HG02938 (cell line): ENCODE measurements around the gene ADAMTSL5.
"Not testable (repeated sequence)": the region's sequence is repeated elsewhere in the genome, so short reads cannot be mapped to it uniquely, and the experiment has no call there.

Source experiments
- ATAC-seq: cut with Tn5 transposase; IDR thresholded peaks from one replicate; pipeline ENCODE4 v1.9.1; 2021; ENCODE audit warnings: mild to moderate bottlenecking, moderate library complexity; ENCODE audit not compliant: unreplicated experiment

The ADAMTSL5 gene

GRCh38 chr19:1482361-1483130, 30.3 kb downstream of the ADAMTSL5 start:
- no peak for ATAC-seq

DNA sequence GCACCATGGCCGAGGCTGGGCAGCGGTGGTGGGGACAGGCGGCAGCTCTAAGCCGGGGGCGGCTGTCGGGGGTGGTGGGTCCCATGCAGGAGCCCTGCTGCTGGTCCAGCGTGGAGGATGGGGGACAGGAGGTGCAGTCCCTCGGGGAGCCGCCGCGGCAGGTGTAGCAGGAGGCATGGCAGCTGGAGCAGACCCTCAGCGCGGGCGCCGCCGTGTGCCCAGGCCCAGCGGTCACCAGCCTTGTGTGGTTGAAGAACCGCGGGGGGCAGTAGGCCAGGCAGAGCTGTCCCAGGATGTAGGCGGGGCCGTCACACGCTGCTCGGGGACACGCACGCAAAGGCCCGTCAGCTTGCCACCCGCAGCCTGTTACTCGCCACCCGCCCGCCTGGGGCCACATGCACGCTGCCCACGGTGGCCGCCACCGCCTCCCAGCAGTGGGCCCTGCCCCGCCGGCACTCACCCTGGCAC, 30.9 kb downstream of the ADAMTSL5 start:
- ATAC-seq = no peak

DNA sequence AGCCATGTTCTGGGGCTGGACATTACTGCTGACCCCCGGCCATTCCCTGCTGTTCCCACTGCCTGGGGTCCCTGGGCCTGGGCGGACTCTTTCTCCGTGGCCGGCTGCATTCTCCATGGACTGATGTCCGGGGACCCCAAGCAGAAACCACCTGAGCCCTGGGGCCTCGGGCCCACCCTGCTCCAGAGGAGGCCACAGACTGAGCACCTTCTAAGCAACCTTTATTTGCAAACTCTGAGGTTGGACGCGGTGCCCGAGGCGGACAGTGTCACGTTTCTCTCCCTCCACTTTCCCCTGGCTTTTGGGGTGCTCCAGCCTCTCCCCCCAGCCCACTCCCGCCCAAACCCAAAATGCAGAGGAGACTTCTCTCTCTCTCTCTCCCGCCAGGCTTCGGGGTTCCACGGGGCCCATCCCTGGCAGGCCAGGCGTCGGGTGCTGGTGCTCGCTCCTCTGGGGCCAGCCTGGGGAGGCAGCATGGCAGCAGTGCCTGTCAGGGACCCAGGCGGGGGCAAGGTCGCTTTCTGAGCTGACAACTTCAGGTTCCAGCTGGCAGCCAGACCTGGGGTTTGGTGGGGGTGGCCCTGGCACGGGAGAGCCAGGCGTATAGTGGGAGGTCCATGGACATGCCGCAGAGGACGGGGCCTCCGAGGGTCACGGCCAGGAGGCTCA, 31.5 kb downstream of the ADAMTSL5 start:
- no peak for ATAC-seq

DNA sequence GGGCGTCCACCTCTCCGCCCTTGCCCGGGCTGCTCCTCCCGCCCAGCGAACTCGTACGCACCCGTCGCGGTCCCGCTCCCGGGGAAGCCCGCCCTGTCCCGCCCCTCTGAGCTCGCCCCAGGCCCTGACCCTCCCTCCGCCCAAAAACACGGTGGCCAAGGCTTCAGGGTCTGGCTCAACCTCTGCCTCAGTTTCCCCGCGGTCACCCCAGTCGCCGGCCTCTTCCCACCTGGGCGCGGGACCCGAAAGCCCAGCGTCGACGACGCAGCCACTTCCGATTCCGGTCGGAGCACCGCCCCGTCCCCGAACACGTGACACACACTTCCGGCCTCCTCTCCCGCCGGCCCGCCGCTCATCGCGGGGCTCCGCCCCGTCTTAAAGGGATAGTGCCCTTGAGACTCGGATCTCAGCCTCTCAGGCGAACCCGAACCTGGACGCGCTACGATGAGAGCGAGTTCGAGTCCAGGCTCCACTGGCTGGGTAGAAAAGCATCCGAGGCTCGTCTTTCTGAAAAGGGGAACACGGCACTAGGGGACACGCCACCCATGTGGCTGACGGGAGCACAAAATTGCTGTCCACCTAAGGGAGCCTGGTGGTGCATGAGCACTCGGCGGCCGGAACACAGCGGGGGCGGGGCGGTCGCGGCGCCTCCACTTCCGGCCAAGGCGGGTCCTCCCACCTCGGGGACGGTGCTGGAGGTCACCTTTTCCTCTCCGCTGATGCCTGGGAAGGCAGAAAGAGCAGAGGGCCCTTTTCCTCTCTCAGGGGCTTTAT, 33.7 kb downstream of the ADAMTSL5 start, which contains the start of gene C19orf25:
TSS of gene C19orf25 (minus strand) at position 282 of the 774 bp plus-strand sequence. CDS start 312 bp downstream, outside the sequence.
- peak; percentile 83 for ATAC-seq

GRCh38 chr19:1477056-1477455, 35.8 kb downstream of the ADAMTSL5 start:
- not testable (repeated sequence) for ATAC-seq

- ATAC-seq = no peak
Observed at GRCh38 chr19:1475751-1476437, 36.9 kb downstream of the ADAMTSL5 start.

DNA sequence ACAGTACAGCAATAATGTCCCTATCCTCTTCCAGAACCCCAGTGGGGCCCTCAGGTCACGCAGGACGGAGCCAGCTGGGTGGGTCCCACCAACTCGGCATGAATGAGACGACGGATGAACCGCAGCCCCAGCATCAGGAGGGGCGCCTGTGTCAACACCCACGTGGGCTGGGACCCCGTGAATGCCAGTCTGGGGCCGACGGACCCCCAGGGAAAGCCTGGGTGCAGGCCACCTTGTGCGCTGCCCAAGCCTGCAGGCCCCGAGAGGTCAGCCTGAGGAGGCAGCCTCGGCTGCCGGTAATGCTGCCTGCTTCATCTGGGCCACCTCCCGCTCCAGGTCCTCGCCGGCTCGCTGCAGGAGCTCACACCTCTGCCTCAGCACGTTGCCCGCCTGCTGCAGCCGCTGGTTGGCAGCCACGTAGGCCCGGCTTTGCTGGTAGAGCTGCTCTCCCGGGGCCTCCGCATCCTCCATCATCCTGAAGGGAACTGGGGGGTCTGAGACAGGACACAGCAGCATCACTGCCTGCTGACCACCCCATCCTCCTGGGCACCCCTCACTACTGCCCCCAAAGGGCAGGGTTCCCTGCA, 38.0 kb downstream of the ADAMTSL5 start:
- ATAC-seq = no peak

DNA sequence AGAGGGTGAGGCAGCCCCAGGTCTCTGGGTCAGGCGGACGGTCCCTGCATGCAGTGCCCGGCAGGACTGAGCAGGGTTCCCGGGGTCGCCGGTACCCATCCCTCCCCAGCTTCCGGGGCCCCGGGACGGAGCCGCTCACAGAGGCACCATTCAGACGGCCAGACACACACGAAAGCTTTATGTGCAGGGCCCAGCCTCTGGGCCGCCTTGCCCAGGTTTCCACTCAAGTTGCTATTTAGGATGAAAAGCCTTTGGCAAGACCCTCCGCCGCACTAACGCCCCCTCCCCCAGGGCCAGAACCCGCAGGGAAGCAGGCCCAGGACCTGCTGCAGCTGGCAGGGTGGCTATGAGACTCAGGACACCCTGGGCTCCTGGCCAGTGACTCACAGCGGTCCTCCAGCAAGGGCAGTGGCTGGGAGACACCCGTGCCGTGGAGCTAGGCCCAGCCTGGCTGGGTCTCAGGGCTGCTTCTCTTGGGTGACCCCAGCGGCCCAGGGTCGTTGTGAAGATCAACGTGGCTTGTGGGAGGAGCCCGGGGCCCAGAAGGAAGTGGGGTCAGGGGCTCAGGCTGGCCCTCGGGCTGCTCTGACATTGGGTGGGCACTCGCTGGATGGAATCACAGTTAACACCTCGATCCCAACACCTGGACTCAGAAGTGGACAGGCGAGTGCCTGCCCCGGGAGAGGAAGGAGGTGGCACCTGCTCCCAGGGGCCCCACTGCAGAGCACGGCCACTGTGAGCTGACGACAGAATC, 38.6 kb downstream of the ADAMTSL5 start:
- no peak for ATAC-seq

DNA sequence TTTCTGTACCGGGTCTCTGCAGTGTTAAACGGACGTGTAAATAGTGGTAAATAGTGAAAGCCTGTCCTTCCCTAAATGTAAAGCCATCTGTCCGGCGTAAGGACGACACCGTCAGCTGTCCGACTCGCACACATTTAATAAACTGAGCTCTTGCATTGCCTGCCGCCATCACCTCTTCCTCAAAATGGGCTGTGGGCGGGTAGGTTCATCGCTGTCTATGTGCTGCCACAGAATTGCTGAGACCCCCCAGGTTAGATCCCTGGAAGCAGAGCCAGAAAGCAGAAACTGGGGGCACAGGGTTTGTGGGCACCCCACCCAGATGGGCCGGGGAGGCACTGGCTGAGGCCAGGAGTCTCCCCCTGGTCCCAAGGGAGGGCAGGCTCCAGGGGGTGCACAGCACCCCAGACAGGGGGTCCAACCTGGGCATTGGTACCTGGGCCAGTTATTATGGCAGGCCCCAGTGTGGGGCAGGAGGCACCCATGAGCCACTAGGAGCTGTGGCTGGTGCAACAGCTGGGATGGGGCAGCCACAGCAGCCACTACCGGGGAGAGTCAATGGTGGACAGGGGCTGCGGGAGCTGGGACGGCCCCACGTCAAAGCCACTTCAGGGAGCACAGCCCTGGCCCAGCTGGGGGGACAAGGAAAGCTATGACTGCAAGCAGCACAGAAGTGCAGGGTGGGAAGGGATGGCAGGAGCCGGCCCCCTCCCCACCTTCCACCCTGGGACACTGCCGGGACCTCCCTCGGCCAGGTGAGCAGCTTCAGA, 39.6 kb downstream of the ADAMTSL5 start:
- ATAC-seq = no peak

DNA sequence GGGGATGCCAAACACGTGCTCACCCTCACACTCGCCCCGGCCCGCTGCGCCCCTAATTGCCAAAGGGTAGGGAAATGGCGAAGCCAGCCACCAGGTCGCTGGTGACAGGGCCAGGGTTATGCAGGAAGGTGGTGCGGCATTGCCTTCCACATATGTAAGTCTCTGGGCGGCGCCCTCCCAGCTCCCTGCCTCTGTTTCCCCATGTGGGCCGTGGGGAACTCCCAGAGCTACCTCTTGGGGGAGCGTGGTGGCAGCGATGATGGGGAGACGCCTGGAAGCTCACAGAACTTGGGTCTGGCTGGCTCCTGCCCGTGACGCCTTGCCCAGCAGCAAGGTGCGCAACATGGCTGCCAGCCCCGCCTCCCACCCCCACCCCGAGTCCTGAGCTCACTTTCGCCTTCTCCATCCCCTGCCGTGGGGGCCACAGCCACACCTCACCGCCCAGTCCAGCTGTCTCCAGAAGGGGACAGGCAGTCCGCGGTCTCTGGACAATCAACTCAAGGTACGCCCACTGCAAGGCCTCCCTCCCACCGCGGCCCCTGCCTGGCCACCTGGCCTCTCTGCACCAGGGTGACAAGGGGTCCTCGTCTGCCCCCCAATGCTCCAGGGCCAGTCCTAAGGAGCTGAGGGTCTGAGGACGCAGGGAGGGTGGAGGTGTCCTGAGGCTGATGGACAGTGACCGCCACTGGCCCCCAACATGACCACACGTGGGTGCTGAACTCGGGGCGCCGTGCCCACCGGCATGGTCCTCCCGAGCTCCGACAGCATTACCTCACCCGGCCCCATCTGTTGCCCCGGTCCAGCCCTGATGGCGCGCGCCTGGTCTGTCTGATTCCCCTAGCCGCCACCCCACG, 40.4 kb downstream of the ADAMTSL5 start:
- no peak for ATAC-seq

DNA sequence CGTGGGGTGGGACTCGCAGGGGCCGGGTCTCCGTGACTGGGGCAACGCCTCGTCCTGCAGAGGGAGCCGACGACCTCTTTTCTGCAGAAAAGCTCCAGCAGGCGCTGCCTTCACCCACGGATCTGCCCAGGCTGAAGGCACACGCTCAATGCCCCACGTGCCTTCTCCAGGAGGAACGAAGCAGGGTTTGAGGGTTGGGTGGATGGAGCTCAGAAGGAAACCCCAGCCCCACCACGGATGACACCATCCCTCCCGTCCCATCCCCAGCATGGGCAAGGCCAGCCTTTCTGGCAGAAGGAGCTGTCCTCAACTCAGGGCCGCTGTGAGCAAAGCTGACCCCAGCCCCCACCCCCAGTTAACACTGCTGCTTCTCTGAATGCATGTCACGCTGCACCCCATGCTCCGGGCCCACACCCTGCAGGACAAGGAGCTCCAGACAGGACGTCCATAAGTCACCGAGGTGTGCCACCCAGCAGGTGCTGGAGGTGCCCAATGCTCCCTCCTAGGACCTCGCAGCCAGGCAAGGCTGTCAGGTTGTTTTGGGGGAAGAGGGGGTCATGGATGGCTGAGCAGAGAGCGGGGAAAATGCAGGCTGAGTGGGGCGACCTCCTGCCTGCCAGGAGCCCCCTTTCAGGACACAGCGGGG, 41.2 kb downstream of the ADAMTSL5 start:
- no peak for ATAC-seq

DNA sequence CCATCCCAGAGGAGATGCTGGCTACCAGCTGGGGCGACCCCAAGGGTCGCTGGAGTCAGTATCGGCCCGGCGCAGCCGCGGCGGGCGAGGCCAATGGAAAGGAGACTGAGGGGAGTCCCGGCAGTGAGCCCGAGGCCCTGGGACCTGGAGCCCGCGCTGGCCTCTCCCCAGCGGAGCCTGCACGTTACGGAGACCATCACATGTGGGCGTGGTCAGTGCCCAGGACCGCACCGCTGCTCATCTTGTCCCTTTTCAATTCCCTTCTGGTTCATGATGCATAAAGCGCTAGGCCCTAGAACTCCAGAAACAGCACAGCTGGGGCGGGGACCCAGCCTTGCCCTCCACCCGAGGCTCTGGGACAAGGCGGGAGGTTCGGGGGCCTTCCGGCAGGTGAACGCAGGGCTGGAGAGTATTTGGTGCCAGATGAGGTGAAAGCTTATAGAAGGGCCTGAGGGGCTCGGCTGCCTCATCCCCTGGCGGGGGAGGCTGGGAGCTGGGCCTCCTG, 41.8 kb downstream of the ADAMTSL5 start:
- ATAC-seq = no peak

DNA sequence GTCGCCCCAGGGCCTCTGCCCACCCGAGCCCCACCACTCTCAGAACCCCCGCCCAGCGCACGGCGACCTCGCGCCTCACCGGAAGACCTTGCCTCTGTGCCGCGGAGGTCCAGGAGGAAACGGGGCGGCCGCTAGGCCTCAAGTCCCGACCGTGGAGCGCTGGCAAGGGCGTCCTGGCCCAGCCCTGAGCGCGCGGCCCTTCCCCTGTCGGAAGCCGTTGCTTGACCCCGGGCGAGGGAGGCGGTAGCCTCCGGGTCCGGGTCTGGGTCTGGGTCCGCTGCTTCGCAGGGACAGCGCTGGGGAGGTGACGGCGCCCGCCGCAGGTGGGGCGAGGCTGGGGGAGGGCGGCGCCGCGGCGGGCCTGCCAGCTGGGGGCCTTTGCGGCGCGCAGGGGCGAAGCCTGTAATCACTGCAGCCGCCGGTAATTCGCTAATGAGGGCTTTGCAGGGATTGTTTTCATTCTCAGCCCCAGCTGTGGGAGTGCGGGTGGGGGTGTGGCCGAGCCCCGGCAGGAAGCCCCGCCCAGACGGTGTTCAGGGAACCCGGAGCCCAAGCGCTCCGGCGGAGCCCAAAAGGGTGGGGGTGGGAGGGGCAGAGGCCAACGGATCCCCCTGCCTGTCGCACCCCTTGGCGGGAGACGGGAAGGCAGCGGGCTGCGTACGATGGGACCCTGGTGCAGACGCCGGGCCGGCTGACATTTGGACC, 42.4 kb downstream of the ADAMTSL5 start:
- ATAC-seq = no peak

- ATAC-seq = no peak
Observed at GRCh38 chr19:1470055-1470304, 42.8 kb downstream of the ADAMTSL5 start.

DNA sequence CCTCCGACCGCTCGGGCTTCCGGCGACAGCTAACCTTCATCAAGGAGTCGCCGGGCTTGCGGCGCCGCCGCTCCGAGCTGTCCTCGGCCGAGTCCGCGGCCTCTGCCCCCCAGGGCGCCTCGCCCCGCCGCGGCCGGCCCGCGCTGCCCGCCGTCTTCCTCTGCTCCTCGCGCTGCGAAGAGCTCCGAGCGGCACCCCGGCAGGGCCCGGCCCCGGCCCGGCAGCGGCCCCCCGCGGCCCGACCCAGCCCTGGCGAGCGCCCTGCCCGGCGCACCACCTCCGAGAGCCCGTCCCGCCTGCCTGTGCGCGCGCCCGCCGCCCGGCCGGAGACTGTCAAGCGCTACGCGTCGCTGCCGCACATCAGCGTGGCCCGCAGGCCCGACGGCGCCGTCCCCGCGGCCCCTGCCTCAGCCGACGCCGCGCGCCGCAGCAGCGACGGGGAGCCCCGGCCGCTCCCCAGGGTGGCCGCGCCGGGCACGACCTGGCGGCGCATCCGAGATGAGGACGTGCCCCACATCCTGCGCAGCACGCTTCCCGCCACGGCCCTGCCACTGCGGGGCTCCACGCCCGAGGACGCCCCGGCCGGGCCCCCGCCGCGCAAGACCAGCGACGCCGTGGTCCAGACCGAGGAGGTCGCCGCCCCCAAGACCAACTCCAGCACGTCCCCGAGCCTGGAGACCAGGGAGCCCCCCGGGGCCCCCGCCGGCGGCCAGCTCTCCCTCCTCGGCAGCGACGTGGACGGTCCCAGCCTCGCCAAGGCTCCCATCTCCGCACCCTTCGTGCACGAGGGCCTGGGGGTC, 43.4 kb downstream of the ADAMTSL5 start:
- no peak for ATAC-seq

DNA sequence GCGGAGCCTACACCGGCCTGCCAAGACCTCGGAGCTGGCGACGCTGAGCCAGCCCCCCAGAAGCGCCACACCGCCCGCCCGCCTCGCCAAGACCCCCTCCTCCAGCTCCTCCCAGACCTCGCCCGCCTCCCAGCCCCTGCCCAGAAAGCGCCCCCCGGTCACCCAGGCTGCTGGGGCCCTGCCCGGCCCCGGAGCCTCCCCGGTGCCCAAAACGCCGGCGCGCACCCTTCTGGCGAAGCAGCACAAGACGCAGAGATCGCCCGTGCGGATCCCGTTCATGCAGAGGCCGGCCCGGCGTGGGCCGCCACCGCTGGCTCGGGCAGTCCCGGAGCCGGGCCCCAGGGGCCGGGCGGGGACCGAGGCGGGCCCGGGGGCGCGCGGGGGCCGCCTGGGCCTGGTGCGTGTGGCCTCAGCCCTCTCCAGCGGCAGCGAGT, 44.0 kb downstream of the ADAMTSL5 start:
- no peak for ATAC-seq
